Femur (tissue), 1 donor: ENCODE data around the gene POLR2J.
A peak's percentile ranks its signal among the peaks of the same experiment; 100 is the strongest.
"Not testable (repeated sequence)": the region's sequence is repeated elsewhere in the genome, so short reads cannot be mapped to it uniquely, and the experiment has no call there.

Experiments used
- DNase-seq: peaks from one replicate; pipeline ENCODE4 v3.0.0-alpha.2; 2017

The POLR2J gene

DNA sequence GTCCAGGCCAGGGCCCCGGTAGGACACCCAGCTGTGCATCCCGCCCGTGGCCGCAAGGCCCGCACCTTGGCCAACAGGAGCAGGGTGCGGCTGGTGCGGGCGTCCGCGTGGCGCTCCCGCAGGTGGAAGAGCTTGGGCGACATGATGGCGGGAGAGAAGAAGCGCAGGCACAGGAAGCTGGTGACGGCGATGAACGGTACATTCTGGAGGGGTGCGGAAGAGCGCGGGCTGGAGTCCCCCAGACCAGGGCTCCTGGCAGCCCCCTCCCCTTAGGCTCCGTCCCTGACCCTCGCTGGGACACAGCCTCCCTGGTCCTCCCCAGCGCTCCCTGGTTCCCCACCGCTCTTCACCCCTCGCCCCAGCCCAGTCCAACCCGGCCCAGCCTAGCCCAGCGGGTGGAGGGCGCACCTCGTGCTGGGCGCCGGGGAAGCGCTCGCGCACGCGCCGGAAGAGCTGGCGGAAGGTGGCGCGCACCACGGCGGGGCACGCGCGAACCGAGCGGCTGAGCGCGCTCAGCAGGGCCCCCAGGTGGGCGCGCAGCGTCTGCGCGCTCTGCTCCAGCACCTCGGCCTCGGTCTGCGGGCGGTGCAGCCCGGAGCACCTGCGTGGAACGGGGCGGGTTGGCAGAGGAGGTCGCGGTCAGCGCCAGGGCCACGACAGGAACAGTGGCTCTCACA, 15.9 kb upstream of the POLR2J start:
- DNase-seq, result not testable (repeated sequence)

DNA sequence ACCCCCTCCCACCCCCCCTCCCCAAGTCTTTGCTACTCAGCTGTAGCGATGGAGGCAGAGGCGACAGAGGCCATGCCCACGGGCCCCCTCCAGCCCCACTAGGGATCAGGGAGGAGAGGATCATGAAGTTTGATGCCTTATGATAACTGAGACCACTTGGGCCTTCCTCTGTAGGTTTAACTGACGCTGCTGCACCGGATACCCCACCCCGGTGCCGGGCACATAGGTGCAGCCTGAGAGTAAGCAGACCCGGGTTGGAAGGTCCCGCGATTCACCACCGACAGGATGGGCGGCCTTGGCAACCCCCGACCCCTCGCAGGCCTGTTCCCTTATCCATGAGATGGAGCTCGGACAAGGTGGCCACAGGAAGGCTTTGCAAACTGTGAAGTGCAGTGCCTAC, 15.3 kb upstream of the POLR2J start:
- DNase-seq, result not testable (repeated sequence)

DNA sequence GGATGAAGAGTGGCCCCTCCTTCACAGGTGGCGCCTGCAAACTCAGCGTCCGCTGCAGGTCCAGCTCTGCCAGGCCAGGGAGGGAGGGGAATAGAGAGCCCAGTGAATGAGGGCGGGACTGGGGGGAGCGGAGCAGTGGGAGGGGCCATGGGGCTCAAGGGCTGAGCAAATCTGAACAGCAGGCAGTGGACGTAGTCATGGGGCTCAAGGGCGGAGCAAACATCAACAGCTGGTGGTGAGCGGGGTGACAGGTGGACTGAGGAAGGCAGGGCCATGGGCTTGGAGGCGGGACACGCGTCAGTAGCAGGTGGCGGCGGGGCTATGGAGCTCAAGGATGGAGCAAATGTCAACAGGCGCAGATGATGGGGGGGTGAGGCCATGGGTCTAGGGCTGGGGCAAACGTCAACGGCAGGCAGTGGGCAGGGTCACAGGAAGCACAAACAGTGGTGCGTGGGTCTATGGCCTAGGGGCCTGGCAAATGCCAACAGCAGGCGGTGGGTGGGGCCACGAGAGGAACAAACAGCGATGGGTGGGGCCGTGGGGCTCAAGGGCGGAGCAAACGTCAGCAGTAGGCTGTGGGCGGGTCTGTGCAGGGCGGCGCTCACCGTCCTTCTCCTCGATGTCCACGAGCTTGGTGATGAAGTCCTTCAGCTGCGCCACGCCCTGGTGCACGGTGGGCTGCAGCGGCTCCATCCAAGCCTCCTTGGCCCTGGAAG, 14.7 kb upstream of the POLR2J start:
- not testable (repeated sequence) for DNase-seq

DNA sequence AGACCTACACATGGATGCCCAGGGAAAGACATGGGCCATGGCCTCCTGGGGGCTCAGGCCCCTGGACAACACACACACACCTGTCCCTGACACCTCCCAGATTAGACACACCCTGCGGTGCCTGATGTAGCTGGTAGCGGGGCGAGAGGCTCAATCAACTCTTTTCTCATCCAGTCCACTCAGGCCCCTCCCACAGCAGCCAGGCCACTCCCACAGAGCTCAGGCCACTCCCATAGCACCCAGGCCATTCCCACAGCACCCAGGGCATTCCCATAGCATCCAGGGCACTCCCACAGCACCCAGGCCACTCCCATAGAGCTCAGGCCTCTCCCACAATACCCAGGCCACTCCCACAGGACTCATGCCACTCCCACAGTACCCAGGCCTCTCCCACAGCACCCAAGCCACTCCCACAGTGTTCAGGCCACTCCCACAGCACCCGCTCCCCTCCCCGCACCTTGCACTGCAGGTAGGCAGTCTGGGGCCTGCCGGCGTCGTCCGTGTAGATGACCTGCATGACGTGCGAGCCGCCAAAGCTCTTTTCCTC, 11.9 kb upstream of the POLR2J start:
- DNase-seq, result not testable (repeated sequence)

DNA sequence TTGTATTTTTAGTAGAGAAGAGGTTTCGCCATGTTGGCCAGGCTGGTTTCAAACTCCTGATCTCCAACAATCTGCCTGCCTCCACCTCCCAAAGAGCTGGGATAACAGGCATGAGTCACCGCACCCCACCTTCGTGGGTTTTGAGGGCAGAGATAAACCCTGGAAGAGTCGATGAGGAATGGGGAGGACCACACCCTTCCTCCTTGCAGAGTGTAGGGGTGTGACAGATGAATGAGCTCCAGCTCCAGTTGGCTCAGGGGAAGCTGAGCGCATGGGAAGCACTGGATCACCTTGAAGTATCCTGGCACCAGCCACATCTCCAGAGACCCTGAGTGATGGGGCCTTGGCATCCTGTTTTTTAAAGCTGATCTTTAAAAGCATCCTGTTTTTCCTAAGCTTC, 5.6 kb upstream of the POLR2J start:
- not testable (repeated sequence) for DNase-seq

DNA sequence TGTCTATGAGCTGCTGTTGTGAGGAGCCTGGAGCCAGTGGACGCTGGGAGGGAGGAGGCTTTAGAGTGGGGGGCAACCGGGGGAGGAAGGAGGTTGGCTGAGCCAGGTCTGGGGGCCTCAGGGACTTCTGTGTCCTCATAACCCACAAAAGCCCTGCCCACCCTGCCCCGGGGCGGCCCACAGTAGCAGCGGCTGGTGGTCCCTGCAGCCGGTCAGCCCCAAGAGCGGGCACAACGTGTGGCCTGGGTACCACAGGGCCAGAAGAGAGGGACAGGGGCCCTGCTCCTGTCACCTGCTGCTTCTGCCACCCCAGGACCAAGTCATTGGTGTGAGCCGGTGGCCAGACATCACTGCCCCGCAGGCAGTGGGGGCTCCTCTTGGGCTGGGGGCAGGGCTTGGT, 3.2 kb upstream of the POLR2J start:
- DNase-seq, result not testable (repeated sequence)

DNA sequence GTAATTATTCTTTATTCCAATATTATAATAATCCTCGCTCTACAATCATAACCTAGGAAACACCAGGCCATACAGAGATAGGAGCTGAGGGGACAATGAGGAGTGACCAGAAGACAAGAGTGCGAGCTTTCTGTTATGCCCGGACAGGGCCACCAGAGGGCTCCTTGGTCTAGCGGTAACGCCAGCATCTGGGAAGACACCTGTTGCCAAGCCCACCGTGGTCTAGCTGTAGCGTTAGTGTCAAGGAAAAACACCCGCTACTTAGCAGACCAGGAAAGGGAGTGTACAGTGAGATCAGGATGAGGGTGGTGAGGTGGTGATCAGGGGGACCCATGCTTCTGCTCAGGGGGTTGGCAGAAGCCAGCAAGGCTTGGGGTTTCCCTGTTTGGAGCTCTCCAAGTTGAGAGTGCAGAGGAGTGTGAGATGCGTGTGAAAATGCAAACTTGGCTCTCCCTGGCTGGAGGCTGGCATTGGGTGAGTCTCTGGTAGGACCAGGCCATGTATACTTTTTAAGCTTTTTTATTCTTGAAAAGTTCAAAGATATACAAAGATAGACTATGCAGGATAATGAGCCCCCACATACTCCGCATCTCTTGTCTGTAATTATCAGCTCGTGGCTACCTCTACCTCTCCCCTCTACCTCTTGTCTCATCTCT, 1.4 kb upstream of the POLR2J start:
- DNase-seq, result not testable (repeated sequence)

DNA sequence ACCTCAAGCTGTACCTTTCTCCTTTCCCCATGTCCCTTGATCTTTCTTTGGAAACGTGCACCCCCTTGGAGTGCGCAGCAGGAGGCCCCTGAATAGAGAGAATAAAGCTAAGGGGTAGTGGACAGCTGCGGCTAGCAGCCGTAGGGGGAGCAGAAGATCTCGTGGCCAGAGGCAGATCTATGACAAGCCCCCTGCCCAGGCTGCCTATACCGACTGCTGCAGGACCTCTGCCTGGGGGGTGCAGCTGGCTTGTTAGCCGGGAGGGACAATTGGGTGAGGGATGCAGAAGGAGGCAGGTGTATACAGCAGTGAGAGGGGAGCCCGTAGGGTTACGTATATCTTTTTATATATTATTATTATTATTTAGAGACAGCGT, 475 bp upstream of the POLR2J start:
- DNase-seq, result not testable (repeated sequence)

DNA sequence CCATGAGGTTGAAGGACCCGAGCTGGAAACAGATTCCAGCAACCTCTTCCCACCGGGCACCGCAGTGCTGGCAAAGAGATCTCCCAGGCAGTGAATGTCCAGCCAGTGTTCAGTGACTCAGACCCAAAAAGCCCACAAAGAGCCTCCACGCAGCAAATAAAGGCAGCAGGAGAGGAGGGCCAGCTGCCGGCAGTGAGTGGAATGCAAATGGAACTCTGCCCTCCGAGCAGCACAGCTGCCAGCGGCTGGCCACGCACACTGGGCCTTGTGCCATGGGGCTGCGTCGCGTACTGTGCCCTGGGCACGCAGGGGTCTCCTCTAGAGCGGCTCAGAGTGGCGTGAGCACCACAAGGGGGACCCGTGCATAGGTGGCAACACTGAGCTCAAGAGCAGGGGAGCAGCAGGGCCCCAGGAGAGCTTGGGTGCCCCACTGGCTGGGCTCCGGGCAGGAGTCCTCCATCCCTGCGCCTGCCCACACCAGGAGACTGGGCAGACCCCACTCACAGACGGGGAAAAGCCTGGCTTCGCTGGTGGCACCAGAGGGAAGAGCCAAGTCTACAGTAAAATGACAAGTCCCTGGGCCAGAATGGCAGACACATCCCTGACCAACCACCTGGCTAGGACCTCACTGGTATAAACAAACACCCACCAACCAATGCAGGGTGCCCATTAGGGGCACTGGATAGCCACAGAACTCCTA, 3.8 kb downstream of the POLR2J start:
- not testable (repeated sequence) for DNase-seq

DNA sequence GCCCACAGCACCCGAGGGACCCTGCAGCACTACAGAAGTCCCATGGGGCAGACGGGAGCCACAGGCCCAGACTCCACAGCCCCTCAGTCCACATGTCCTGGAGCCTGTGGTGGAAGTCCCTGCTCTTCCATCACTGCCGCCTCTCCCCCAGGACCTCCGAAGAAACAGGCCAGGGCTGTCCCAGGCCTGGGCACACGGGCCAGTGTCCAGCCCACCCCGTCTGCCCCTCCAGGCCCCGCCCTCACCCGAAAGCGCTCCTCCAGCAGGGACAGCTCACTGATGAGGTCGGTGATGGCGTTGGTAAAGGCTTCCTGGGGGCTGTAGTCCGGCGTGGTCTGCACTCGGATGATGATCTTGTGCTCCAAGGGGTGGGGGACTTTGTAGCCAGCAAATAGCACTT, 4.6 kb downstream of the POLR2J start:
- DNase-seq, result not testable (repeated sequence)

DNA sequence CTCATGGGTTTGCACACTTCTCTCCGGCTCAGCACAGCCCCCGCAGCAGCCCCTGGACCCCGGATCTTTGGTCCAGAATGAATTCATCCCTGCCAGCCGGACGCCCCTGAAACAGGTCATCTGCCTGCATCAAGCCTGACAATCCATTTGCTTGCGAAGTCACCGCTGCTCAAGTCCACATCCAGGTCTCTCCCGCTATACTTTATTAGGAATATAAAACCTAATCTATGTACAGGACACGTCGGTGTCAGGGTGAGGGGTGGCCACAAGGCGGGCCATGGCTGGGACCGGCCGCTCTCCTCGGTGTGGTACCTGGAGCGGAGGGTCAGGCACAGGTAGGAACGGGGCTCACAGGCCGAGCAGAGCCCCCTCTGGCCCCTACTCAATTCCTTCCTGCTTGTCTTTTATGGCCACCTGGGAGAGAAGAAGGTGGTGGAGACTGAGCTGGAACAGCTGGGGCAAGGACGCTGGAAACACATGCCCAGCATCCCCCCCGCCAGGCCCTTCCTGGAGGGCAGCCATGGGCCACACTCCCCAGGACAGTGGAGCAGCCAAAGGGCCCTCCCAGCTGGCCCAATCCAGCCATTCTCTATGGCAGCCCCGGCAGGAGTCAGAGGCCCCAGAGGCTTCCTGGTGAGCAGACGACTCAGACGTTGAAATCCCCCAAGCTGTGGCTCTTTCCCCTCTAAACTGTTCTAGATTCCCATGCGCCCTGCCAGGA, 5.3 kb downstream of the POLR2J start:
- DNase-seq, result no peak

DNA sequence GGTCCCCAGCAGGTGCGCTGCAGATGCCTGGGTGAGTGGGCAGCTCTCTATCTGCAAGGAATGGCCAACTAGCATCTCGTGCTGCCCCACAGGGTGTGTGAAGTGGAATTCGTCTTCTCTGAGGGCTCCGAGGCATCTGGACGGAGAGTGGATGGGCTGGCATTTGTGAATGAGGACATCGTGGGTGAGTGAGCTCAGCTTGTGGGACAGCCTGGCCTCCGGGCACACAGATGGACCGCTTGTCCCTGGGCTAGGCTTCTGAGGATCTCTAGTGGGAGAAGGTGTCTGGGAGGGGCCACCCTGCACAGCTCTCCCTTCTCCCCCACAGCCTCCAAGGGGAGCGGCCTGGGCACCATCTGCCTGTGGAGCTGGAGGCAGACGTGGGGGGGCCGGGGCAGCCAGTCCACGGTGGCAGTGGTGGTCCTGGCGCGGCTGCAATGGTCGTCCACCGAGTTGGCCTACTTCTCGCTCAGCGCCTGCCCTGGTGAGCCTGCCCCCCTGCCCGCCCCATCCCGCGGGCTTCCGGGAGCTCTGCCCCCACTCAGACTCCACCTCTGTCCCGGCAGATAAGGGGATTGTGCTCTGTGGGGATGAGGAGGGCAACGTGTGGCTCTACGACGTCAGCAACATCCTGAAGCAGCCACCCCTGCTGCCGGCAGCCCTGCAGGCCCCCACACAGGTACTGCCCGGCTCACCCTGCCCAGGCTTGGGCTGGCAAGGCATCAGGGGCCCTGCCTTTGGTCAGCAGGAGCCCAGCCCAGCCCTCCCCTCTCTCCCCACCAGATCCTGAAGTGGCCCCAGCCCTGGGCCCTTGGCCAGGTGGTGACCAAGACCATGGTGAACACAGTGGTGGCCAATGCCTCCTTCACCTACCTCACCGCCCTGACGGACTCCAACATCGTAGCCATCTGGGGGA, 6.3 kb downstream of the POLR2J start:
- DNase-seq, result peak; percentile 24

DNA sequence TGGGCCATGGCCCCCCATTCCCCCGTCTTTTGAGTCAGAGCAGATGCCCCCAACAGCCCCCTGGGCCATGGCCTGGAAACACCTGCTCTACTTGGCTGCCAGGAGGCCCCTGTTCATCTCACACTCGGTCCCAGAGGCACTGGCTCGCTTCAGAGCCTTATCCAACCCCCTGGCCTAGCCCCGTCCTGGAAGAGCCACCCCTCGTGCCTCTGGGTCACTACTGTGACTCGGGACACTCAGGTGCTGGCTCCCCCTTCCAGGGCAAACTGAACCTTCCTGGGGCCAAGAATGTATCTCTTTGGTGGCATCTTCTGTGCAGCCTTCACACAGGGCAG, 7.0 kb downstream of the POLR2J start:
- DNase-seq, result no peak

DNA sequence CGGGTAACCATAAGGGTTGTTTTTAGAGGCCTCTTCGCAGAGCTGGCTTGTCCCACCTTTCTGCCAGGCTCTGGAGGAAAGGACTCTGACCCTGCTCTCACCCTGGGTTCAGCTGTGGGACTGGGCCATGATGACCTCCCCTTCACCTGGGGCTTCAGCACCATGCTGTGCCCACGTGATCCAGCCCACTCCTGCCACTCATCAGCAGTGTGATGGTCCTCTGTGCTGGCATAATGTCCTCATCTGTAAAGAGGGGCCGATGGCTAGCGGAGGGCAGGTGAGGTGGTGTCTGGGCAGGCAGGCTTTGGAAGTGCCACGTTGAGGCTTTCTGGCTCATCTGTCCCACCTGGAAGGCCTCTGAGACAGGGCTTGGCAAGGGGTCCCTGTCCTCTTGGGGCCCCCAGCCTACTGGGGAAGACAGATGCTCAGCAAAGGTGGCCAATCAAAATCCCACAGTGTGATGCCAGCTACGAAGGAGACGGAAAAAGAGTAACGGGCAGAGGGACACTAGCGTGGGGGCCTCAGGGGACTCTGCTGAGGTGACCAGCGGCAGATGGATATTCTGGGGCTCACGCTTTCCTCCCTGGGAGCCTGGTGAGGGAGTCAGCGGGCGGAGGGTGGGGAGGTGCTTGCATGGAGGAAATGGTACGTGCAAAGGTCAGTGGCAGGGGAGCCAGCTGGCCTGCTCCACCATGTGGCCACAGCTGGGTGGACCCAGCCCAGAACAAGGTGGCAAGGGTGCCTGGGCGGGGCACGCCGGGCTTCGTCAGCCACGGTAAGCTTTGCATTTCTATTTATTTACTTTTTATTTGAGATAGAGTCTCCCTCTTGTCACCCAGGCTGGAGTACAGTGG, 8.5 kb downstream of the POLR2J start:
- DNase-seq, result no peak

DNA sequence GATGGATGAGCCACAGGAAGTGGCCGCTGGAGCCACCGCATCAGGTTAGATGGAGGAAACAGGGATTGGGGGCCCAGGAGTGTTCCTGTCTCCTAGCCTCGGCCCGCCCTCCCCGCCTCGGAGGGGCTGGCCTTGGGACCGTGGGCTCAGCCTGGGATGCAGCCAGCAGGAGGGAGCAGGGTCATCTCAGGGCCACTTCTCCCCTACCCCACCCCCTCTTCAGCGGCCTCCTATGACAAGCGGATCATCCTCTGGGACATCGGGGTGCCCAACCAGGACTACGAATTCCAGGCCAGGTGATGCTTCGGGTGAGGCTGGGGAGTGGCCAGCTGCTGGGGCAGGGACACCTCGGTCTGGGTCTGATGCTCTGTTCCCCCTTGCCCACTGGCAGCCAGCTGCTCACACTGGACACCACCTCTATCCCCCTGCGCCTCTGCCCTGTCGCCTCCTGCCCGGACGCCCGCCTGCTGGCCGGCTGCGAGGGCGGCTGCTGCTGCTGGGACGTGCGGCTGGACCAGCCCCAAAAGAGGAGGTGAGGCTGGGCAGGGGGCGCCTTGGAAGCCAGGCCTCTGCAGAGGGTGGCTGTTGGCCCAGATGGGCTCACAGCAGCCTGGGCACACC, 9.3 kb downstream of the POLR2J start:
- DNase-seq, result no peak

DNA sequence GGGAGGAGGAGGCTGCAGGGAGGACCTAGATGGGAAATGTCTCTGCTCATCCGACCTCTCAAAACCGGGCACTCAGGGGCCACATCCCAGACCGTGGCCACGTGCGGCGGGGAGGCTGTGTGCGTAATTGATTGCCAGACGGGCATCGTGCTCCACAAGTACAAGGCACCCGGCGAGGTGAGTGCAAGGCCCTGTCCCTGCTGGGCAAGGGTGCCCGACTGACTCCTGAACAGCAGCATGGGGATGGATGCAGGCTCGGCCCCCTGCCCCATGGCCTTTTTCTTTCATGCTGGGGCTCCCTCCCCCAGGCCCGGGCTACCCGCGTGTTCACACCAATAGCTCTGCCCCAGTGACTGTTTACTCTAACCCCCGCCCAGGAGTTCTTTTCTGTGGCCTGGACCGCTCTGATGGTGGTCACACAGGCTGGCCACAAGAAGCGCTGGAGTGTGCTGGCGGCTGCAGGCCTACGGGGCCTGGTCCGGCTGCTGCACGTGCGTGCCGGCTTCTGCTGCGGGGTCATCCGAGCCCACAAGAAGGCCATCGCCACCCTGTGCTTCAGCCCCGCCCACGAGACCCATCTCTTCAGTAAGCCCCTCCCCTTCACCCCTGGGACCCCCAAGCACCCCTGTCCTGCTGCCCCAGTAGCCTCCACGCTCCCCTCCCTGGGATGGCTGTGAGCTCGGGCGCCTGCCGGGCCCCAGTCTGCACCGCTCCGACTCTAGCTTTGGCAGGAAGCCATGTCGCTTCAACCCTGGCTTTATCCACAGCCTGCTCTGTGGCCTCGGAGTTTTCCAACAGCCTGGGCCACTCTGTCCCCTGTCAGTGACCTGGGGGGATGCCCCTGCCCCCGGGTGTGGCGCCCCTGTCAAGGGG, 10.0 kb downstream of the POLR2J start:
- no peak for DNase-seq

DNA sequence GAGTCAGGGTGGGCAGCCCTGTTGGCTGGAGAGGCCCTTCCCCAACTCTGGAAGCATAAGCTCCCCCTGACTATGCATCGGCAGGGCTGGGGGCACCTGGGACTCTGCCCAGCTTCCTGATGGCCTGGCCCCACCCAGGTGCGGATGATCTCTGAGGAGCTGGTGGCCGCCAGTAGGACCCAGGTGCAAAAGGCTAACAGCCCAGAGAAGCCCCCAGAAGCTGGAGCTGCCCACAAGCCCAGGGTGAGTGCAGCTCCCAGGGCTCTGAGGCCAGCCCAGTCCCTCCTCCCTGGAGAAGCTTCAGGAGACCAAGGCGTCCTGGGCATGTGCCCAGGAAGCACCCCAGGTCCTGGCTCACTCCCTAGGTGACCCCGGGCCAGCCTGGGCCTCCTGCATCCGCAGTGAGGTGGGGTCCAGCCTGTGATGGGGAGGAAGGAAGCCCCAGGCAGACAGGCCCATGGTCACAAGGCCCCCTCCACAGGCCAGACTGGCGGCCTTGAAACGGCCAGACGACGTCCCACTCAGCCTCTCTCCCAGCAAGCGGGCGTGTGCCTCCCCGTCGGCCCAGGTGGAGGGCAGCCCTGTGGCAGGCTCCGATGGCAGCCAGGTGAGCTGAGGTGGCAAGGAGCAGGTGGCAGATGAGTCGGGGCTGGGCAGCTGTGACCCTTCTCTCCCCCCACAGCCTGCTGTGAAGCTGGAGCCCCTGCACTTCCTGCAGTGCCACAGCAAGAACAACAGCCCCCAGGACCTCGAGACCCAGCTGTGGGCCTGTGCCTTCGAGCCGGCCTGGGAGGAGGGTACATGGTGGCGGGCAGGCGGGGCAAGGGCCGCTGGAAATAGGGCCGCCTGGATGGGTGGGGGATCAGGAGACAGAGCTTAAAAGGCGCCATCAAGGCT, 10.9 kb downstream of the POLR2J start:
- no peak for DNase-seq

DNA sequence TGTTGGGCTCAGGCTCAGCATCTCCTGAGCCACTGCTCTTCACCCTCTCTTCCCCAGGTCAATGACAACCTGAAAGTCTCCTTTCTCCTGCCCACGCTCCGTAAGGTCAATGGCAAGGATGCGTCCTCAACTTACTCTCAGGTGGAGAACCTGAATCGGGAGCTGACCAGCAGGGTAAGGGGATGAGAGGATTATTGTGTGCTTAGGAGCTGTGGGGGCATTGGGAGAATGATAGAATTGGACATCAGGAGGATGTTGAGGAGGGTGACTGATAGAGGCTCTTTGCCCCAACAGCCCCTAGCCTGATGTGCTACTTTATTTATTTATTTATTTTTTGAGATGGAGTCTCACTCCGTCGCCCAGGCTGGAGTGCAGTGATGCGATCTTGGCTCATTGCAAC, 12.6 kb downstream of the POLR2J start:
- no peak for DNase-seq
